ENCODE results near the gene GAN.
"Not testable (repeated sequence)": the region's sequence is repeated elsewhere in the genome, so short reads cannot be mapped to it uniquely, and the experiment has no call there.

The GAN gene

GRCh38 chr16:81333356-81333755 lies 18.6 kb downstream of the GAN start:
- Histone ChIP-seq H3K9ac (ENCODE audit: low read length) (no peak overlapping the region), H3K4me3 (ENCODE audit: low read length) (no peak overlapping the region), H3K9me3 (ENCODE audit: control insufficient read depth, low read length) (no peaks in the 10 kb centered on the region), H3K36me3 (ENCODE audit: control insufficient read depth, insufficient read depth, low read length) (no peaks in the 10 kb centered on the region), H3K4me1 (ENCODE audit: control insufficient read depth, insufficient read depth, low read length) (peaks cover 6% of the 10 kb centered on the region), H3K27me3 (ENCODE audit: control insufficient read depth, insufficient read depth, low read length) (no peaks in the 10 kb centered on the region)

GRCh38 chr16:81335669-81336068 lies 20.9 kb downstream of the GAN start:
- no peaks in the 10 kb centered on the region for H3K4me1 ChIP-seq (ENCODE audit: control insufficient read depth, insufficient read depth, low read length)

GRCh38 chr16:81337097-81337496 lies 22.3 kb downstream of the GAN start:
- Histone ChIP-seq H3K4me1 (ENCODE audit: control insufficient read depth, insufficient read depth, low read length) (no peaks in the 10 kb centered on the region), H3K9ac (ENCODE audit: low read length) (no peak overlapping the region), H3K4me3 (ENCODE audit: low read length) (no peak overlapping the region), H3K9me3 (ENCODE audit: control insufficient read depth, low read length) (no peaks in the 10 kb centered on the region), H3K36me3 (ENCODE audit: control insufficient read depth, insufficient read depth, low read length) (no peaks in the 10 kb centered on the region), H3K27me3 (ENCODE audit: control insufficient read depth, insufficient read depth, low read length) (no peaks in the 10 kb centered on the region)

More at GRCh38 chr16:81335669-81336068, 20.9 kb downstream of the GAN start:
- H3K4me3 ChIP-seq (ENCODE audit: low read length) = no peak overlapping the region
- no peak overlapping the region for H3K9ac ChIP-seq (ENCODE audit: low read length)
- H3K27me3 ChIP-seq (ENCODE audit: control insufficient read depth, insufficient read depth, low read length) = no peaks in the 10 kb centered on the region
- H3K36me3 ChIP-seq (ENCODE audit: control insufficient read depth, insufficient read depth, low read length) = no peaks in the 10 kb centered on the region
- H3K9me3 ChIP-seq (ENCODE audit: control insufficient read depth, low read length) = no peaks in the 10 kb centered on the region

- not testable (repeated sequence) for H3K36me3 ChIP-seq (ENCODE audit: control insufficient read depth, insufficient read depth, low read length); H3K4me1 ChIP-seq (ENCODE audit: control insufficient read depth, insufficient read depth, low read length); H3K9ac ChIP-seq (ENCODE audit: low read length); H3K27me3 ChIP-seq (ENCODE audit: control insufficient read depth, insufficient read depth, low read length); H3K4me3 ChIP-seq (ENCODE audit: low read length); H3K9me3 ChIP-seq (ENCODE audit: control insufficient read depth, low read length)
Measured at GRCh38 chr16:81345172-81345571, 30.4 kb downstream of the GAN start.

GRCh38 chr16:81347425-81347824 lies 32.7 kb downstream of the GAN start:
- Histone ChIP-seq H3K4me1 (ENCODE audit: control insufficient read depth, insufficient read depth, low read length) (peaks cover 9% of the 10 kb centered on the region), H3K36me3 (ENCODE audit: control insufficient read depth, insufficient read depth, low read length) (no peaks in the 10 kb centered on the region), H3K27me3 (ENCODE audit: control insufficient read depth, insufficient read depth, low read length) (no peaks in the 10 kb centered on the region), H3K9ac (ENCODE audit: low read length) (no peak overlapping the region), H3K9me3 (ENCODE audit: control insufficient read depth, low read length) (no peaks in the 10 kb centered on the region), H3K4me3 (ENCODE audit: low read length) (no peak overlapping the region)

- H3K9ac ChIP-seq (ENCODE audit: low read length) = no peak overlapping the region
- no peak overlapping the region for H3K4me3 ChIP-seq (ENCODE audit: low read length)
- no peaks in the 10 kb centered on the region for H3K9me3 ChIP-seq (ENCODE audit: control insufficient read depth, low read length)
- H3K27me3 ChIP-seq (ENCODE audit: control insufficient read depth, insufficient read depth, low read length) = no peaks in the 10 kb centered on the region
- H3K4me1 ChIP-seq (ENCODE audit: control insufficient read depth, insufficient read depth, low read length) = peaks cover 9% of the 10 kb centered on the region
- H3K36me3 ChIP-seq (ENCODE audit: control insufficient read depth, insufficient read depth, low read length) = no peaks in the 10 kb centered on the region
Measured at GRCh38 chr16:81349608-81350305, 35.0 kb downstream of the GAN start.

GRCh38 chr16:81350306-81350615 lies 35.5 kb downstream of the GAN start:
- Histone ChIP-seq H3K9ac (ENCODE audit: low read length) (no peak overlapping the region), H3K4me3 (ENCODE audit: low read length) (no peak overlapping the region), H3K27me3 (ENCODE audit: control insufficient read depth, insufficient read depth, low read length) (no peaks in the 10 kb centered on the region), H3K9me3 (ENCODE audit: control insufficient read depth, low read length) (no peaks in the 10 kb centered on the region), H3K36me3 (ENCODE audit: control insufficient read depth, insufficient read depth, low read length) (no peaks in the 10 kb centered on the region), H3K4me1 (ENCODE audit: control insufficient read depth, insufficient read depth, low read length) (peaks cover 9% of the 10 kb centered on the region)

GRCh38 chr16:81353895-81354294 lies 39.1 kb downstream of the GAN start:
- Histone ChIP-seq H3K36me3 (ENCODE audit: control insufficient read depth, insufficient read depth, low read length) (no peaks in the 10 kb centered on the region), H3K4me1 (ENCODE audit: control insufficient read depth, insufficient read depth, low read length) (peaks cover 9% of the 10 kb centered on the region), H3K4me3 (ENCODE audit: low read length) (no peak overlapping the region), H3K27me3 (ENCODE audit: control insufficient read depth, insufficient read depth, low read length) (no peaks in the 10 kb centered on the region), H3K9ac (ENCODE audit: low read length) (no peak overlapping the region), H3K9me3 (ENCODE audit: control insufficient read depth, low read length) (no peaks in the 10 kb centered on the region)

GRCh38 chr16:81357711-81358260 lies 43.0 kb downstream of the GAN start:
- H3K4me3 ChIP-seq (ENCODE audit: low read length) = no peak overlapping the region
- no peak overlapping the region for H3K9ac ChIP-seq (ENCODE audit: low read length)
- H3K36me3 ChIP-seq (ENCODE audit: control insufficient read depth, insufficient read depth, low read length) = no peaks in the 10 kb centered on the region
- no peaks in the 10 kb centered on the region for H3K27me3 ChIP-seq (ENCODE audit: control insufficient read depth, insufficient read depth, low read length)
- no peaks in the 10 kb centered on the region for H3K4me1 ChIP-seq (ENCODE audit: control insufficient read depth, insufficient read depth, low read length)
- H3K9me3 ChIP-seq (ENCODE audit: control insufficient read depth, low read length) = no peaks in the 10 kb centered on the region

- no peaks in the 10 kb centered on the region for H3K4me1 ChIP-seq (ENCODE audit: control insufficient read depth, insufficient read depth, low read length)
- H3K27me3 ChIP-seq (ENCODE audit: control insufficient read depth, insufficient read depth, low read length) = no peaks in the 10 kb centered on the region
- no peaks in the 10 kb centered on the region for H3K9me3 ChIP-seq (ENCODE audit: control insufficient read depth, low read length)
- H3K36me3 ChIP-seq (ENCODE audit: control insufficient read depth, insufficient read depth, low read length) = no peaks in the 10 kb centered on the region
- no peak overlapping the region for H3K4me3 ChIP-seq (ENCODE audit: low read length)
- no peak overlapping the region for H3K9ac ChIP-seq (ENCODE audit: low read length)
Measured at GRCh38 chr16:81358860-81359259, 44.1 kb downstream of the GAN start.

- H3K36me3 ChIP-seq (ENCODE audit: control insufficient read depth, insufficient read depth, low read length) = no peaks in the 10 kb centered on the region
- no peaks in the 10 kb centered on the region for H3K9me3 ChIP-seq (ENCODE audit: control insufficient read depth, low read length)
- no peak overlapping the region for H3K4me3 ChIP-seq (ENCODE audit: low read length)
- no peak overlapping the region for H3K9ac ChIP-seq (ENCODE audit: low read length)
- no peaks in the 10 kb centered on the region for H3K4me1 ChIP-seq (ENCODE audit: control insufficient read depth, insufficient read depth, low read length)
- H3K27me3 ChIP-seq (ENCODE audit: control insufficient read depth, insufficient read depth, low read length) = no peaks in the 10 kb centered on the region
Measured at GRCh38 chr16:81360135-81360534, 45.4 kb downstream of the GAN start.

- Histone ChIP-seq H3K36me3 (ENCODE audit: control insufficient read depth, insufficient read depth, low read length) (no peaks in the 10 kb centered on the region), H3K9ac (ENCODE audit: low read length) (no peak overlapping the region), H3K27me3 (ENCODE audit: control insufficient read depth, insufficient read depth, low read length) (no peaks in the 10 kb centered on the region), H3K4me3 (ENCODE audit: low read length) (no peak overlapping the region), H3K9me3 (ENCODE audit: control insufficient read depth, low read length) (no peaks in the 10 kb centered on the region), H3K4me1 (ENCODE audit: control insufficient read depth, insufficient read depth, low read length) (no peaks in the 10 kb centered on the region)
Measured at GRCh38 chr16:81365731-81366130, 51.0 kb downstream of the GAN start.

Measured in mucosa of stomach (tissue), 1 donor.